Measurements from ENCODE around the gene AZGP1.

DNA sequence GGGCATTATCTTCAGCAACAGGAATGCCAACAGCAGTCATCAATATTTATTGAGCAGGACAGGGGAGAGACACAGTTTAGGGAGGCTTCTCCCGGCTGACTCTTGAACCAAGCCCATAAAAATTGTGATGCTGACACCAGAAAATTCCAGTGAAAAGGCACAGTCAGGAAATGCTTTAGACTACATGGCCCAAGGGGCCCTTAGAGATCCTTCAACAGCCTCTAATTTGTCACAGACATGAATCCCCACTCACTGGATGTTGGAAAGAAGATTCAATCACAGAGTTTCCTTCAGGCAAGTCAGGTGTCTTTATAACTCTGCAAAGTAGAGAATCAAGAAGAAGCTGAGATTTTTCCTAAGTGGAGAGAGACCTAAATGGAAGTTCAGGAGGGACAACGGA is 47.6 kb downstream of the AZGP1 start:
- TF ChIP-seq, protein P1, sequence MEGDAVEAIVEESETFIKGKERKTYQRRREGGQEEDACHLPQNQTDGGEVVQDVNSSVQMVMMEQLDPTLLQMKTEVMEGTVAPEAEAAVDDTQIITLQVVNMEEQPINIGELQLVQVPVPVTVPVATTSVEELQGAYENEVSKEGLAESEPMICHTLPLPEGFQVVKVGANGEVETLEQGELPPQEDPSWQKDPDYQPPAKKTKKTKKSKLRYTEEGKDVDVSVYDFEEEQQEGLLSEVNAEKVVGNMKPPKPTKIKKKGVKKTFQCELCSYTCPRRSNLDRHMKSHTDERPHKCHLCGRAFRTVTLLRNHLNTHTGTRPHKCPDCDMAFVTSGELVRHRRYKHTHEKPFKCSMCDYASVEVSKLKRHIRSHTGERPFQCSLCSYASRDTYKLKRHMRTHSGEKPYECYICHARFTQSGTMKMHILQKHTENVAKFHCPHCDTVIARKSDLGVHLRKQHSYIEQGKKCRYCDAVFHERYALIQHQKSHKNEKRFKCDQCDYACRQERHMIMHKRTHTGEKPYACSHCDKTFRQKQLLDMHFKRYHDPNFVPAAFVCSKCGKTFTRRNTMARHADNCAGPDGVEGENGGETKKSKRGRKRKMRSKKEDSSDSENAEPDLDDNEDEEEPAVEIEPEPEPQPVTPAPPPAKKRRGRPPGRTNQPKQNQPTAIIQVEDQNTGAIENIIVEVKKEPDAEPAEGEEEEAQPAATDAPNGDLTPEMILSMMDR (IDR thresholded peaks at IDR 0.05): no peak
- TF ChIP-seq POLR2AphosphoS5 (IDR thresholded peaks at IDR 0.05): no peak
